Measurements from ENCODE around the gene GJB4. TPM values are rescaled to one million over a fixed set of nuclear protein-coding genes. Genes with fewer than 3 reads are reported as not detected.
A peak's percentile ranks its signal among the peaks of the same experiment; 100 is the strongest.

The GJB4 gene
- polyA plus RNA-seq, 1 of the 3 experiments (the other 2 are of a cell fraction), result not detected

DNA sequence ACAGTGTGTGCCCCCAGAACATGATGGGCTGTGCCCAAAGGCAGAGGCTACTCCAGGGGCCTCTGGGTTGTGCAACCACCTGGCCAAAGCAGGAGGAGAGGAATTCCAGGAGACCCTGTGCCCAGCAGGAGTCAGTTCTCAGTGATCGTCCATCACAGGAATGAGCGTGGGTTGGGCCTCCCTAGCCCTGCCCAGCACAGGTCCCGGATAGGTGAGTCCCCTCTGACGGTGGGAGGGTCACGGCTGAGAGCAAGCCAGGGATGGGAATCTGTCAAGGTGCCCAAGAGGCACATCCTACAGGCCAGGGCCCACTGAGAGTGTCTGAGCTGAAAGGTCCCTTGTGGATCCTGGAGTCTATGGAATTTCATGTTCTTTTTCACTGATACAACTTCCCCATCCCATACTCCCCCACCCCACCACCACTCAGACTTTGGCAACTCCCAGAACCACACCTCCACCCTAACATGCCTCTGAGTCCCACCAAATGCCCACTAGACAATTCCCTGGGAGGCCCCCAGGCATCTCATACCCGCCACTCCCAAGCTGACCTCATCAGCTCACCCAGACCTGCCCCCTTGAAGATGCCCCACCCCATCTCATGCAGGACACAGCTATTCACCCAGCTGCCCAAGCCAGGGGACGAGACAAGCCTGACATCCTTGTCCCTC, 3.1 kb downstream of the GJB4 start:
- DNase-seq, result no peak
- 37% methylated on average over 7 of the region's 7 CpGs for WGBS (ENCODE audit: low lambda C conversion rate)
- no peak overlapping the region for H2AFZ ChIP-seq (ENCODE audit: low read depth)
- no peak overlapping the region for H3K4me3 ChIP-seq (ENCODE audit: low read depth in 2 of 2, low read length in 1 of 2)
- no peak overlapping the region; the same call in 1 of the 2 replicates for H3K4me2 ChIP-seq
- H3K4me1 ChIP-seq (ENCODE audit: control insufficient read depth in 1 of 2, insufficient read depth in 2 of 2, low read depth in 1 of 2, low read length in 1 of 2), result no peaks in the 10 kb centered on the region
- H3K9me3 ChIP-seq, result no peaks in the 10 kb centered on the region
- H3K27ac ChIP-seq (ENCODE audit: low read depth in 2 of 2, low read length in 1 of 2), result no peak overlapping the region
- no peaks in the 10 kb centered on the region for H4K20me1 ChIP-seq (ENCODE audit: insufficient read depth)
- POLR2A ChIA-PET, result no interaction called here
- no peaks in the 10 kb centered on the region for H3K36me3 ChIP-seq (replicated peaks in 1 of 2; ENCODE audit: control insufficient read depth in 1 of 2, insufficient read depth in 2 of 2, low read length in 1 of 2)
- H3K9me2 ChIP-seq, result no peaks in the 10 kb centered on the region
- H3K79me2 ChIP-seq (ENCODE audit: insufficient read depth), result no peaks in the 10 kb centered on the region
- CTCF ChIA-PET, result interaction anchor here (1.1 kb wide), 1 partner anchor 24 kb away, joined by 3 read pairs; no protein-coding TSS in a partner anchor
- H3K9ac ChIP-seq, result no peak overlapping the region
- TF ChIP-seq MEF2A (IDR thresholded peaks at IDR 0.05; ENCODE audit: borderline replicate concordance, low read depth) (no peak), NRF1 (IDR thresholded peaks at IDR 0.05; ENCODE audit: low read depth, low read length) (no peak), RXRA (IDR thresholded peaks at IDR 0.05; ENCODE audit: borderline replicate concordance, low read depth) (no peak), MXI1 (IDR thresholded peaks at IDR 0.05; ENCODE audit: low read depth, low read length) (no peak), RCOR1 (IDR thresholded peaks at IDR 0.05; ENCODE audit: low read length) (no peak), EZH2phosphoT487 (IDR thresholded peaks at IDR 0.05; ENCODE audit: borderline replicate concordance, low read depth) (no peak), FOXM1 (IDR thresholded peaks at IDR 0.05; ENCODE audit: low read depth) (no peak), EP300 (IDR thresholded peaks at IDR 0.05; ENCODE audit: borderline replicate concordance in 1 of 2, low read depth in 1 of 2, low read length in 1 of 2) (no peak)
- TF ChIP-seq, protein P1, sequence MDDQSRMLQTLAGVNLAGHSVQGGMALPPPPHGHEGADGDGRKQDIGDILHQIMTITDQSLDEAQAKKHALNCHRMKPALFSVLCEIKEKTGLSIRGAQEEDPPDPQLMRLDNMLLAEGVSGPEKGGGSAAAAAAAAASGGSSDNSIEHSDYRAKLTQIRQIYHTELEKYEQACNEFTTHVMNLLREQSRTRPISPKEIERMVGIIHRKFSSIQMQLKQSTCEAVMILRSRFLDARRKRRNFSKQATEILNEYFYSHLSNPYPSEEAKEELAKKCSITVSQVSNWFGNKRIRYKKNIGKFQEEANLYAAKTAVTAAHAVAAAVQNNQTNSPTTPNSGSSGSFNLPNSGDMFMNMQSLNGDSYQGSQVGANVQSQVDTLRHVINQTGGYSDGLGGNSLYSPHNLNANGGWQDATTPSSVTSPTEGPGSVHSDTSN (IDR thresholded peaks at IDR 0.05), result no peak
- no peaks in the 10 kb centered on the region for H3K27me3 ChIP-seq (ENCODE audit: insufficient read depth)
- H3F3A ChIP-seq (replicated peaks; ENCODE audit: insufficient read depth), result no peaks in the 10 kb centered on the region

GRCh38 chr1:34763142-34763781, 3.7 kb downstream of the GJB4 start:
- no peak overlapping the region for H2AFZ ChIP-seq (ENCODE audit: low read depth)
- H3K27me3 ChIP-seq (ENCODE audit: insufficient read depth), result no peaks in the 10 kb centered on the region
- H3K4me2 ChIP-seq, result peak overlapping the region; percentile 24; the same call in 1 of the 2 replicates
- ChIA-PET CTCF (interaction anchor here (1.1 kb wide), 1 partner anchor 23 kb away, joined by 3 read pairs; no protein-coding TSS in a partner anchor), POLR2A (no interaction called here)
- H4K20me1 ChIP-seq (ENCODE audit: insufficient read depth), result no peaks in the 10 kb centered on the region
- H3K9ac ChIP-seq, result no peak overlapping the region
- no peaks in the 10 kb centered on the region for H3F3A ChIP-seq (replicated peaks; ENCODE audit: insufficient read depth)
- H3K9me2 ChIP-seq, result no peaks in the 10 kb centered on the region
- H3K79me2 ChIP-seq (ENCODE audit: insufficient read depth), result no peaks in the 10 kb centered on the region
- no peak overlapping the region for H3K27ac ChIP-seq (ENCODE audit: low read depth in 2 of 2, low read length in 1 of 2)
- DNase-seq, result no peak
- no peaks in the 10 kb centered on the region for H3K9me3 ChIP-seq
- no peaks in the 10 kb centered on the region for H3K4me1 ChIP-seq (ENCODE audit: control insufficient read depth in 1 of 2, insufficient read depth in 2 of 2, low read depth in 1 of 2, low read length in 1 of 2)
- H3K4me3 ChIP-seq (ENCODE audit: low read depth in 2 of 2, low read length in 1 of 2), result no peak overlapping the region
- H3K36me3 ChIP-seq (replicated peaks in 1 of 2; ENCODE audit: control insufficient read depth in 1 of 2, insufficient read depth in 2 of 2, low read length in 1 of 2), result no peaks in the 10 kb centered on the region
- 19% methylated on average over 8 of the region's 8 CpGs for WGBS (ENCODE audit: low lambda C conversion rate)
- TF ChIP-seq EZH2phosphoT487 (IDR thresholded peaks at IDR 0.05; ENCODE audit: borderline replicate concordance, low read depth), result no peak
- no peak for TF ChIP-seq ELF1 (IDR thresholded peaks at IDR 0.05)
- TF ChIP-seq RCOR1 (IDR thresholded peaks at IDR 0.05; ENCODE audit: low read length), result no peak
- TF ChIP-seq NFIC (IDR thresholded peaks at IDR 0.05; ENCODE audit: borderline replicate concordance), result no peak
- TF ChIP-seq, protein P1 (IDR thresholded peaks at IDR 0.05), result no peak
- TF ChIP-seq RXRA (IDR thresholded peaks at IDR 0.05; ENCODE audit: borderline replicate concordance, low read depth), result no peak
- TF ChIP-seq TAF1 (IDR thresholded peaks at IDR 0.05; ENCODE audit: borderline replicate concordance, low read depth, low read length), result no peak
- no peak for TF ChIP-seq TCF12 (IDR thresholded peaks at IDR 0.05)
- TF ChIP-seq RAD21 (IDR thresholded peaks at IDR 0.05; ENCODE audit: low read length), result no peak
- no peak for TF ChIP-seq GABPA (IDR thresholded peaks at IDR 0.05; ENCODE audit: low read depth)
- TF ChIP-seq, protein P2, sequence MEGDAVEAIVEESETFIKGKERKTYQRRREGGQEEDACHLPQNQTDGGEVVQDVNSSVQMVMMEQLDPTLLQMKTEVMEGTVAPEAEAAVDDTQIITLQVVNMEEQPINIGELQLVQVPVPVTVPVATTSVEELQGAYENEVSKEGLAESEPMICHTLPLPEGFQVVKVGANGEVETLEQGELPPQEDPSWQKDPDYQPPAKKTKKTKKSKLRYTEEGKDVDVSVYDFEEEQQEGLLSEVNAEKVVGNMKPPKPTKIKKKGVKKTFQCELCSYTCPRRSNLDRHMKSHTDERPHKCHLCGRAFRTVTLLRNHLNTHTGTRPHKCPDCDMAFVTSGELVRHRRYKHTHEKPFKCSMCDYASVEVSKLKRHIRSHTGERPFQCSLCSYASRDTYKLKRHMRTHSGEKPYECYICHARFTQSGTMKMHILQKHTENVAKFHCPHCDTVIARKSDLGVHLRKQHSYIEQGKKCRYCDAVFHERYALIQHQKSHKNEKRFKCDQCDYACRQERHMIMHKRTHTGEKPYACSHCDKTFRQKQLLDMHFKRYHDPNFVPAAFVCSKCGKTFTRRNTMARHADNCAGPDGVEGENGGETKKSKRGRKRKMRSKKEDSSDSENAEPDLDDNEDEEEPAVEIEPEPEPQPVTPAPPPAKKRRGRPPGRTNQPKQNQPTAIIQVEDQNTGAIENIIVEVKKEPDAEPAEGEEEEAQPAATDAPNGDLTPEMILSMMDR (IDR thresholded peaks at IDR 0.05), result no peak
- TF ChIP-seq MEF2A (IDR thresholded peaks at IDR 0.05; ENCODE audit: borderline replicate concordance, low read depth), result no peak
- TF ChIP-seq YY1 (IDR thresholded peaks at IDR 0.05; ENCODE audit: low read depth), result no peak
- TF ChIP-seq USF1 (IDR thresholded peaks at IDR 0.05; ENCODE audit: borderline replicate concordance, low read depth), result no peak
- TF ChIP-seq, protein P3, sequence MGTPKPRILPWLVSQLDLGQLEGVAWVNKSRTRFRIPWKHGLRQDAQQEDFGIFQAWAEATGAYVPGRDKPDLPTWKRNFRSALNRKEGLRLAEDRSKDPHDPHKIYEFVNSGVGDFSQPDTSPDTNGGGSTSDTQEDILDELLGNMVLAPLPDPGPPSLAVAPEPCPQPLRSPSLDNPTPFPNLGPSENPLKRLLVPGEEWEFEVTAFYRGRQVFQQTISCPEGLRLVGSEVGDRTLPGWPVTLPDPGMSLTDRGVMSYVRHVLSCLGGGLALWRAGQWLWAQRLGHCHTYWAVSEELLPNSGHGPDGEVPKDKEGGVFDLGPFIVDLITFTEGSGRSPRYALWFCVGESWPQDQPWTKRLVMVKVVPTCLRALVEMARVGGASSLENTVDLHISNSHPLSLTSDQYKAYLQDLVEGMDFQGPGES (IDR thresholded peaks at IDR 0.05; ENCODE audit: low read depth, low read length), result no peak
- no peak for TF ChIP-seq FOXM1 (IDR thresholded peaks at IDR 0.05; ENCODE audit: low read depth)
